Thymus (tissue), 11 donors: ENCODE data around the gene INO80E. TPM values are rescaled to one million over a fixed set of nuclear protein-coding genes. Genes with fewer than 3 reads are reported as not detected.

Source experiments
- DNase-seq, 9 donors: peaks; one replicate each; pipeline ENCODE4 v3.0.0-alpha.2; 2013; ENCODE audit warnings: low spot score in 9 of 9, low read depth in 6 of 9, missing footprints in 1 of 9
- H3K27ac ChIP-seq, 2 donors: one replicate each; pipeline ENCODE4 v1.5.1; 2013; ENCODE audit warnings: control low read depth in 1 of 2, low read depth in 1 of 2, low read length in 1 of 2, mild to moderate bottlenecking in 1 of 2, moderate library complexity in 1 of 2
- H3K27me3 ChIP-seq, 2 donors: one replicate each; pipeline ENCODE4 v1.5.1; 2013; ENCODE audit warnings: low read length in 1 of 2; ENCODE audit not compliant: control insufficient read depth in 2 of 2, insufficient read depth in 1 of 2
- H3K36me3 ChIP-seq, 2 donors: one replicate each; pipeline ENCODE4 v1.5.1; 2013; ENCODE audit warnings: low read length in 1 of 2, mild to moderate bottlenecking in 1 of 2, moderate library complexity in 1 of 2; ENCODE audit not compliant: control insufficient read depth in 2 of 2, insufficient read depth in 2 of 2
- H3K4me1 ChIP-seq, 2 donors: one replicate each; pipeline ENCODE4 v1.5.1; 2013; ENCODE audit warnings: low read length in 2 of 2; ENCODE audit not compliant: control insufficient read depth in 2 of 2, insufficient read depth in 2 of 2
- H3K4me3 ChIP-seq, 2 donors: one replicate each; pipeline ENCODE4 v1.5.1; 2013; ENCODE audit warnings: low read length in 2 of 2, control low read depth in 1 of 2, mild to moderate bottlenecking in 1 of 2
- H3K9me3 ChIP-seq, 2 donors: one replicate each; pipeline ENCODE4 v1.5.1; 2013; ENCODE audit warnings: low read length in 1 of 2, mild to moderate bottlenecking in 1 of 2; ENCODE audit not compliant: control insufficient read depth in 2 of 2, insufficient read depth in 1 of 2
- WGBS: extraction: QIAGEN DNeasy Blood & Tissue Kit; methylation state at CpG from one replicate; pipeline ENCODE4 v1.1.7; 2013; 5-methylcytosine and 5-hydroxymethylcytosine counted together
- polyA plus RNA-seq: library from polyadenylated mRNA; stranded (reverse); fragments of 200-250 nt; gene quantifications from one replicate; pipeline ENCODE4 v1.2.3, GENCODE V29; 2013
- total RNA-seq: library from RNA; stranded (reverse); fragments of 120-200 nt; gene quantifications from one replicate; pipeline ENCODE4 v1.2.4, GENCODE V29; 2013
- donor health status: healthy.

The INO80E gene
- total and polyA plus RNA-seq, 2 donors: 48.1 to 84.5 TPM

DNA sequence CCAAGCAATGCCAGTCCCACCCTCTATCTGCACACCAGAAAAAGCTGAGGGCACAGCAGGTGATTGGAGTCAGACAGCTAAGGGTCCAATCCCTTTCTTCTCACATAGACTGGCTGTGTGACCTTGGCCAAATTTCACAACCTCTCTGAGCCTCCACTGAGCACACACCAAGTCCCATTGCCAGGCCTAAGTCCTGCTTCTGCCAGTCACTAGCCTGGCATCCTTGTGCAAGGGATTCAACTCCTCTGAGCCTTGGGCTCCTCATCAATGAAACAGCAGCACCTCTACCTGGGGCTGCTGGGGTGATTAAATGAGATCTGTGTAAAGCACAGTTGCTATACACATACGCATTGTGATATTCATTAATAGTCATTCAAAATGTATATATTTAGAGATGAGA lies 50.5 kb downstream of the INO80E start:
- WGBS: 100% methylated on average over 1 of the region's 1 CpG
- H3K4me1 ChIP-seq: peaks cover 0 to 2% of the 10 kb centered on the region in 2 donors
- H3K9me3 ChIP-seq: peaks cover 0 to 5% of the 10 kb centered on the region in 2 donors
- no peaks in the 10 kb centered on the region for H3K36me3 ChIP-seq
- H3K27ac ChIP-seq: no peak overlapping the region
- H3K4me3 ChIP-seq: no peak overlapping the region
- no peaks in the 10 kb centered on the region for H3K27me3 ChIP-seq
- DNase-seq: no peak

DNA sequence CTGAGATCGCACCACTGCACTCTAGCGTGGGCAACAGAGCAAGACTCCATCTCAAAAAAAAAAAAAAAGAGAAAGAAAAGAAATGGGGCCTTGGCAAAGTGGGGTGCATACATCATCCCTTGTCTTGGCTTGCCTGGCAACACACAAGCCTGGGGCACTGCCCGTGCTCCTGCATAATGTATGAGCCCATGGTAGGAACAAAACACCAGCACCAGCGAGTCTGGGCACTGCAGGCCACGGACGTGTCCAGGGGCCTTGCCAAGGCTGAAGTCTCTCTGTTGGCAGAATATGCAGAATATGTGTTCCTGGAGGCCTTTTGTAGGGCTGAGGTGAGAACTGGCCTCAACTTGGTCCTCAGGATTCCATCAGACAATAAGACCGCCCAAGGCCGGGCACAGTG lies 53.8 kb downstream of the INO80E start:
- 98% methylated on average over 8 of the region's 8 CpGs for WGBS
- Histone ChIP-seq H3K36me3 (no peaks in the 10 kb centered on the region), H3K9me3 (peaks cover 0 to 5% of the 10 kb centered on the region in 2 donors), H3K4me3 (no peak overlapping the region), H3K4me1 (peaks cover 7 to 26% of the 10 kb centered on the region in 2 donors), H3K27me3 (no peaks in the 10 kb centered on the region), H3K27ac (no peak overlapping the region)
- DNase-seq: no peak

GRCh38 chr16:30051518-30051917 lies 55.5 kb downstream of the INO80E start:
- Histone ChIP-seq H3K9me3 (no peaks in the 10 kb centered on the region), H3K27ac (peak overlapping the region in 1 of 2 donors; percentile 19), H3K36me3 (no peaks in the 10 kb centered on the region), H3K4me1 (peaks cover 7 to 35% of the 10 kb centered on the region in 2 donors), H3K27me3 (no peaks in the 10 kb centered on the region), H3K4me3 (peak overlapping the region in 1 of 2 donors; percentile 4)
- DNase-seq: no peak
- 94% methylated on average over 3 of the region's 3 CpGs for WGBS

GRCh38 chr16:30052671-30053372 lies 56.8 kb downstream of the INO80E start:
- Histone ChIP-seq H3K4me1 (peaks cover 7 to 35% of the 10 kb centered on the region in 2 donors), H3K9me3 (no peaks in the 10 kb centered on the region), H3K36me3 (no peaks in the 10 kb centered on the region), H3K27ac (peak overlapping the region in 1 of 2 donors; percentile 12), H3K4me3 (peak overlapping the region; percentile 77 to 87), H3K27me3 (no peaks in the 10 kb centered on the region)
- DNase-seq: peak; percentile 63 to 90 (median 77)
- 5% methylated on average over 58 of the region's 58 CpGs for WGBS

DNA sequence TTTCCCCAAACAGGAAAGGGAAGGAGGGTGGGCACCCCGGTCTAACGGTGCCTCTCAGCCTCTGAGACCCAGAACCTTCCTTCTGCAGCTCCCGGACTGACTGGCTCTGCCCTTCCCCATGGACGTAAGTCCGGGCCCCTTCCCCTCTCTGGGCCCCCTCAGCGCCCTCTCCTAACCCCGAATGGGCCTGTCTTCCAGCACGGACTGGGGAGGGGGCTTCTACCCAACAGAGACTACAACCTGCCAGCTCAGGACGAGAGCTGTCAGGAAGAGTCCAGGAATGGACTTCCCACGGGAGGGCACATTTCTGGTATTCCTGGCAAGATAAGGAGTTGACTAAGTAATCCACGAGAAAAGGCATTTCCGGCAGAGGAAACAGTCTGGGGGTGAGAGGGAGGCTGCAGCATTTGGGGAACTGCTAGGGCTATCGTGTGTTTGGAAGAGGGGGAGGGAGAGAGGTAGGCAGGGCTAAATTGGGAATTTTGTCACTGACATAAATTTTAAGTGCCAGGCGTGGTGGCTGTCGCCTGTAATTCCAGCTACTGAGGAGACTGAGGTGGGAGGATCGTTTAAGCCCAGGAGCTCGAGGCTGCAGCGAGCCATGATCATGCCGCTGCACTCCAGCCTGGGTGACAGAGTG lies 57.5 kb downstream of the INO80E start:
- H3K4me3 ChIP-seq: peak overlapping the region; percentile 77 to 87
- H3K4me1 ChIP-seq: peaks cover 7 to 35% of the 10 kb centered on the region in 2 donors
- no peaks in the 10 kb centered on the region for H3K27me3 ChIP-seq
- DNase-seq: no peak
- H3K9me3 ChIP-seq: no peaks in the 10 kb centered on the region
- H3K27ac ChIP-seq: peak overlapping the region in 1 of 2 donors; percentile 12
- WGBS: 14% methylated on average over 19 of the region's 19 CpGs
- no peaks in the 10 kb centered on the region for H3K36me3 ChIP-seq

- no peak for DNase-seq
- H3K9me3 ChIP-seq: no peaks in the 10 kb centered on the region
- no peak overlapping the region for H3K4me3 ChIP-seq
- no peaks in the 10 kb centered on the region for H3K36me3 ChIP-seq
- no peaks in the 10 kb centered on the region for H3K27me3 ChIP-seq
- 95% methylated on average over 8 of the region's 8 CpGs for whole genome bisulfite sequencing
- peaks cover 7 to 35% of the 10 kb centered on the region in 2 donors for H3K4me1 ChIP-seq
- no peak overlapping the region for H3K27ac ChIP-seq
These were observed 58.4 kb downstream of the INO80E start for GRCh38 chr16:30054451-30054850.

GRCh38 chr16:30054959-30055553 lies 59.0 kb downstream of the INO80E start:
- Histone ChIP-seq H3K4me3 (no peak overlapping the region), H3K9me3 (no peaks in the 10 kb centered on the region), H3K36me3 (no peaks in the 10 kb centered on the region), H3K27ac (no peak overlapping the region), H3K4me1 (peaks cover 7 to 35% of the 10 kb centered on the region in 2 donors), H3K27me3 (no peaks in the 10 kb centered on the region)
- WGBS: 44% methylated on average over 10 of the region's 10 CpGs
- DNase-seq: peak in 2 of 9 donors; percentile 61 to 63
